HG03442 (cell line): Measurements from ENCODE around the gene RANBP3.
"Not testable (repeated sequence)": the region's sequence is repeated elsewhere in the genome, so short reads cannot be mapped to it uniquely, and the experiment has no call there.

Source experiments
- ATAC-seq: cut with Tn5 transposase; IDR thresholded peaks from one replicate; pipeline ENCODE4 v1.9.1; 2021; ENCODE audit warnings: mild to moderate bottlenecking, moderate library complexity; ENCODE audit not compliant: unreplicated experiment

The RANBP3 gene

DNA sequence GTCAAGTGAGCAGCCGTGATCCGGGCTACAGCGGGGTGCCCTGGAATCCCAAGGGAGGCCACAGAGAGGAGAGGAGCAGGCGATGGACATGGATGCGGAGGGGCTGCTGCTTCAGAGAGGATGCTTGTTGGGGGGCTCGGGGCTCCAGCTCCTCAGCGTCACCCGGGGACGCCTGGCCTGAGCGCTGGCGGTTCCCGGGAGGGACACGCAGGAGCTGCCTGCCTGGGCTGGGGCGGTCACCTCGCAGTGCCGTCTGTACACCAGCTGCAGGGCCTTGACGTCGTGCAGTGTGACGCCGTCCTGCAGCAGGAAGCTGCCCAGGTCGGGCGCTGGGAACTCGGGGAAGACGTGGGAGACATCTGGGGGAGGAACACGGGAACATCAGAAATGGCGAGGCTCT lies 29.9 kb upstream of the RANBP3 start:
- ATAC-seq: no peak

DNA sequence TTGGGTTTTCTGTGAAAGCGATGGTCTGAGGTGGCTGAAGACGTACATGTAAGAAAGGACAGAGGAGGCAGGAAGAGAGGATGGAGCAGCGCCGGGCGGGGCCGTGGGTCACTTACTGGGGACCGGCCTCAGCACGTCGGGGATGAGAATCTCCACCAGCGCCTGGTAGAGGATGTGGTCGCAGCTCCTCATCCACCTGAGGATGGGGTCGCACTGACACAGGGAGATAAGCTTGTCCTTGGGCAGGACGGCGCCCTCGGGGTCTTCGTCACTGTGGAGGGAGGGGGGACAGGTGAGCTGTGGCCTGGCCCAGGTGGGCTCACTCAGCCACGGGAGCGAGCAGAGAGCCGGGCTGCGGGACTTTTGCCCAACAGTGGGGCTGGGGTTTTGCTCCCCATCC lies 29.0 kb upstream of the RANBP3 start:
- no peak for ATAC-seq

DNA sequence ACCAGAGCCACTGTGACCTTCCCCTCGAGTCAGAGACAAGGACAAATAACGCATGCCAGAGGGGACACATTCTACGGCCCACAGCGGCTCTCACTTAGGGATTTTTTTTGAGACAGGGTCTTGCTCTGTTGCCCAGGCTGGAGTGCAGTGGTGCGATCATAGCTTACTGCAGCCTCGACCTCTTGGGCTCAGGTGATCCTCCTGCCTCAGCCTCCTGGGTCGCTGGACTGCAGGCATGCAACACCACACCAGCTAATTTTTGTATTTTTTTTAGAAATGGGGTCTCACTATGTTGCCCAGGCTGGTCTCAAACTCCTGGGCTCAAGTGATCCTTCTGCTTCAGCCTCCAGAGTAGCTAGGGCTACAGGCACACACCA lies 28.1 kb upstream of the RANBP3 start:
- ATAC-seq: not testable (repeated sequence)

DNA sequence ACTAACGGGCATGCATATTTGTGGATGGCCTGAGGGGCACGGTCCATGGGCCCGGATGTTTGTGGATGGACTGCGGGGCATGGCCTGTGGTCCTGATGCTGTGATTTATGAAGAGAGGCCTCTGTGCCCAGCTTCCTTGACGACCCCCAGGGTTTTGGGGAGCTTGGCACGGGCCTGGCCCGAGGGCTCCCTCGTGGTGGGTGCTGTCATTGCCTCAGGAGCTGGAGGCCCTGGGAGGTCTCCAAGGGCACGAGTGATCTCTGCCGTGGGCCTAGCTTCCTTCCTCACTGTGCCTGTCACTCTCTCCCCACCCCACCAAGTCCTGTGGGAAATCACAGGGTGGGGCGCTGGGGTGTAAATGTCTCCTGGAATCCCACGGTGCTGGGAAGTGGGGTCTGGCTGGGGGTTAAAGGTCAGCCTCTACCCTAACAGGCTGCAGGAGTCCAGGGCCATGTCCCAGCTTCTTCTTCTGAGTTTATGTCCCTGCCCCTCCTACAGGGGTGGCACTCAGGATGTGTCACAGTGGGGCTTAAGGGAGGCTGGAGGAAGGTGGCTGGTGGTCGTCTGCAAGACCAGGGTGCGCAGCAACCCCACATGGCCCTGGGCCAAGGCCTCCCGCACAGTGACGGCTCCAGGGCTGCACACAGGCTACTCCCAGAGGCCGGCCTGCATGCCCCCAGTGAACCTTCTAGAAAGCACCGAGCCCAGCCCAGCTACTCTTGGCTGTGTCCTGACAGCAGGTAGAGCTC lies 27.6 kb upstream of the RANBP3 start:
- no peak for ATAC-seq

DNA sequence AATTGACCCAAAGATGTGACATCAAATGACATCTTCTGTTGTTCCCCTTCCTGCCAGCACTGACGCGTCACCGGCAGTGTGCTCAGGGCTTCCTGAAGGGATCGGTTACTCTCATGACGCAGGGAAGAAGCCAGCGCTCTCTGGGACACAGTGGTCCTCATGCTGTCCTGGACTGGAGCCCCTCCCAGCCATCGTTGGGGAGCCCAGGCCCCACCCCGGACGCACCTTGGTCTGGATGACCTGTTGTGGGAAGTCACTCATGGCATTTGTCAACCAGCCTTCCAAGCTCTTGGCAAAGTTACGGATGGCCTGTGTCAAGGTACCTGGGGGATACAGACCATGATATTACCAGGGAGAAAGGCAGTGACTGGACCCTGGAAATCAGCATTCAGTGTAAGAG lies 26.0 kb upstream of the RANBP3 start:
- no peak for ATAC-seq

DNA sequence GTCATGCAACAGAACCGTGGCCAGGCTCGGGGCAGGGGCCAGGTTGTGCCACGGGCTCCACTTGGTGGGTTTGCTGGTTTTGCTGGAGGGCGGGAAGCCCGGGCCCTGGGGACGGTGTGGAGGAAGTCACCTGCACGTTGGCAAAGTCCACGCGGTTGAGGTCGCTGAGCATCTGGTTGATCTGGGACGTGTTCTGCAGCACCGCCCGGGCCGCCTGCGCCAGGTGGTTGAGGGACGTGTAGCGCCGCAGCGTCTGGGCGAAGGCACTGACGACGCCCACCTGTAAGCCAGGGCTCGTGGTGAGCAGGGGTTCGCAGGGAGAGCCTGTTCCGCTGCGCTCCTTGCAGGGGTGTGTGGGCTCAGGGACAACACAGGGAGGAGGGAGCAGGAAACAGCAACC lies 24.7 kb upstream of the RANBP3 start:
- no peak for ATAC-seq

DNA sequence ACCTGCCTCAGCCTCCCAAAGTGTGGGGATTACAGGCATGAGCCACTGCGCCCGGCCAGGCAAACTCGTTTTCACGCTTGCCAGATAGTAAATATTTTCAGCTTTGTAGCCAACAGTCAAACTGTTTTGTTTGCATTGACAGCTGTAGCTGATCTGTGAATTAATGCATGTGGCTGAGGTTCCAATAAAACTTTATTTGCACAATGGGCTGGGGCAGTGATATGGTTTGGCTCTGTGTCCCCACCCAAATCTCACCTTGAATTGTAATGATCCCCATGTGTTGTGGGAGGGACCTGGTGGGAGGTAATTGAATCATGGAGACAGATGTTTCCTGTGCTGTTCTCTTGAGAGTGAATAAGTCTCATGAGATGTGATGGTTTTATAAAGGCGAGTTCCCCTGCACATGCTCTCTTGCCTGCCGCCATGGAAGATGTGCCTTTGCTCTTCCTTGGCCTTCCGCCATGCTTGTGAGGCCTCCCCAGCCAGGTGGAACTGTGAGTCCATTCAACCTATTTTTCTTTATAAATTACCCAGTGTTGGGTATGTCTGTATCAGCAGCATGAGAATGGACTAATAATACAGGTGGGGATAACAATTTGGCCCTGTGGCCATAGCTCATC lies 22.4 kb upstream of the RANBP3 start:
- no peak for ATAC-seq

DNA sequence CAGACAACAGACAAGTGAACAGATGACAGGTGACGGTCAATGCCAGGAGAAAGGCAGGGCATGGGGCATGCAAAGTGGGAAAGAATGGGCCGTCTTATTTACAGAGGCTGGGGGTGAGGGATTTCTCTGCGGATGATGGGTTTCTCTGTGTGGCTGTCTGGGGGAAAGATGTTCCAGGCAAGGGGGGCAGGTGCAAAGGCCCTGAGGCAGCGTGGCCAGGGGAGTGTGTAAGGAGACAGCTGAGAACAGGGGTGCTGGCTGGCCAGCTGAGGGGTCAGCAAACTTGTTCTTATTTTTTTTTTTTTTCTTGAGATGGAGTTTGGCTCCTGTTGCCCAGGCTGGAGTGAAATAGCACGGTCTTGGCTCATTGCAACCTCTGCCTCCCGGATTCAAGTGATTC lies 21.8 kb upstream of the RANBP3 start:
- ATAC-seq: no peak

DNA sequence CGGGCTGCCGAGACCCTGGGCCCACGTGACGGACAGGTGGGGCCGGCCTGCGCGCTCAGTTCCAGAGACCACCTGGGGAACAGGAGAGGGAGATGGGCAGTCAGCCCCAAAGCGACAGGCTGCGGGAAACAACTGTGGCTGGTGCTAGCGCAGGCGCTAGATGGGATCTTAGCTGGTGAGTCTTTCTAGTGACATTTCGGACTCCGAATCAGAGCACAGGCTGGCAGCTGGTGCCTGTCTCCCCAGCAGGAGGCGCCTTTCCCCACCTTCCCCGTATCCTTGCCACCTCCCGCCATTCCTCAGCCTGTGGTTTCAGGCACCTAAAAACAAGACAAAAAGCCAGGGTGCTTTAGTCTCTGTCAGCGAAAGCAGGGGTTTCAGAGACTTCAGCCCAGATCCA lies 19.4 kb upstream of the RANBP3 start:
- ATAC-seq: no peak

DNA sequence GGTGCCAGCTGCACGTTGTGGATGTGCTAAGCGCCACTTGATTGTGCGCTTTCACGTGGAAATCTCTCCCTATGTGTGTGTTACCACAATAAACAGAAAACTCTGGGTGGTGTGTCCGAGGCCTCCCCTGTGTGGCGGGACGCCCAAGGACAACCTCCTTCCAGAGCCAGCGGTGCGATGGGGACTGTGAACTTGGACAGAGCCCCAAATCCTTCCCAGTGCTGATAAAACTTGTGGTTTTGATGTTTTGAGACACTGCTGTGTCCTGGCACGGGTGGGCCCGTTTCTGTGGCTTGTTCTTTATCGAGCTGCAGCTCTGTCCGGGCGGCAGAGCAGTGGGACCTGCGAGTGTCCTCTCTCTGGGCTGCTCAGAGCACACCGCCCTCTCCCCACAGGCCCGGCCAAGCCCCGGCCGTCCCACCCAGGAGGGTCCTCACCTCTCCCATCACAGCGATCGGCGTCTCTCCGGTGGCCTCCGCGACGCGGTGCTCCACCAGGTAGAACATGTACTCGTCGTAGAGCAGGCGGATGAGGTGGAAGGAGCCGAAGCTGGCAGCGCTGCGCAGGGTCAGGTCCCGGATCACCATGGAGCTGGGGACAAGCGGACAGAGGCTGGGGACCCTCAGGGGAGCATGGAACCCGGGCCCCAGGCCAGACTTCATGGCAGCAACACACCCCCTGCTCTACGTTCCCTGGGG lies 18.8 kb upstream of the RANBP3 start:
- ATAC-seq: no peak

DNA sequence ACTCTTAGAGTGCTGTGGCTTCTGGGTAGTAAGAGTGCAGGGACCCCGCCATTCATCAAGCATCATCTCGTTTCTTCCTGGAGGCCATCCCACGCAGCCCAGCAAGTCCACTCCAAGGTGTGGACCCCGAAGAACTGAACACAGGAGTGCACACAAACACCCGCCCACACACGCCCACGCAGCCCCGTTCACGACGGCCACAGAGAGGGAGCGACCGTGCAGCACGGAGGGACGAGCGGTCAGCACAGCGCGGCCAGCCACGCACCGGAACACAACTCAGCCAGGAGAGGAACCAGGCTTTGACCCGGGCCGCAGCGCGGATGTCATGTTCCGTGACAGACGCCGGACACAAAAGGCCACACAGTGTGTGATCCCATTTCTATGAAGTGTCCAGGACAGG lies 18.2 kb upstream of the RANBP3 start:
- no peak for ATAC-seq

DNA sequence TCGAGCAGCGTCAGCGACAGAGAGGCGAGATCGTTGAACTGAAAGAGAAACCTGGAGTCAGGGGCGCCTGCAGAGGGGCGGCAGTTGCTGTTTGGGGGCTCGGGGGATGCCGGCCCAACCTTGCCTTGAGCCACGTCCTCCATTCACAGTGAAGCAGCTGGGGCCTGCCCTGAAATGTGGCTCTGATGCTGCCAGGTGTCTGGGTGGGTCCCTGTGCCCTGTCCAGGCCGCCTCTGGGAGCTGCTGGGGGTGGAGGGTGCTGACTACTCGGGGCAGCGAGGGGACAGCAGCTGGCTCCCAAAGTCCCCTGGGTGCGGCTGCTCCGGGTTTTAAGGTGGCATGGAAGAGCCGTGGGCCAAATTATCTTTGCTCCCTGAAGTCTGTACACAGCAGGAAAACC lies 17.7 kb upstream of the RANBP3 start:
- no peak for ATAC-seq

DNA sequence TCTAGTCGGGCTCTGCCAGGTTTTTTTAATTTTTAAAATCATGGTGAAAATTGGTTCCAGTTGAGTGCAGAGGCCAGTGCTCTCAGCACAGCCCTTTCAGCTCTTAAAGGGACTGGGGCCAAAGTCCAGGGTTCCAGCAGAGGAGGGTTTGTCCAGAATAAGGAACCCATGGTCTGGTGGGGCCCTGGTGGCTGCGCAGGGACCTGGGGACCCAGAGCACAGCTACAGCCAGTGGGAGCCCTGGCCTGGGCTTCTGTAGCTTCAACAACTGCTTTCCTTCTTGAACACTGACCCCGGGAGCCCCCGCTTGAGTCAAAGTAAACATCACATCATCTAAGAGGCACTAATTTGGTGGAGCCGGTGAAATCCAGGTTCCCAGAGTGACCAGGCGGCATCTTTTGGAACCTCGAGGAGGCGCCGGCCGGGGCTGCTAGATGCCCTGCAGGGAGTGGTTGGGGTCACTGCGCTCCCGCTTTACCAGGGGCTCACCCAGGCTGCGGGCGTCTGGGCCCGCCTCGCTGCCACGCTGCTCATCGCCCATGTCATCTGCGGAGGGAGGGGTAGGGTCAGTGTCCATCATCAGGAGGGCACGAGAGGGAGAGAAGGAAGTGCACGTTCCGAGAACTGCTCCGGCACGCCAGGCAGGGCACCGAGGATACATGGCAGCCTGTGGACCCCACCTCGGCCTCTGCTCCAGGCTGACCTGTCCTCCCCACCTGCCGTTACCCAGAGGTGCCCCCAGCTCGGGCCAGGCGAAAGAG lies 16.6 kb upstream of the RANBP3 start:
- ATAC-seq: no peak

DNA sequence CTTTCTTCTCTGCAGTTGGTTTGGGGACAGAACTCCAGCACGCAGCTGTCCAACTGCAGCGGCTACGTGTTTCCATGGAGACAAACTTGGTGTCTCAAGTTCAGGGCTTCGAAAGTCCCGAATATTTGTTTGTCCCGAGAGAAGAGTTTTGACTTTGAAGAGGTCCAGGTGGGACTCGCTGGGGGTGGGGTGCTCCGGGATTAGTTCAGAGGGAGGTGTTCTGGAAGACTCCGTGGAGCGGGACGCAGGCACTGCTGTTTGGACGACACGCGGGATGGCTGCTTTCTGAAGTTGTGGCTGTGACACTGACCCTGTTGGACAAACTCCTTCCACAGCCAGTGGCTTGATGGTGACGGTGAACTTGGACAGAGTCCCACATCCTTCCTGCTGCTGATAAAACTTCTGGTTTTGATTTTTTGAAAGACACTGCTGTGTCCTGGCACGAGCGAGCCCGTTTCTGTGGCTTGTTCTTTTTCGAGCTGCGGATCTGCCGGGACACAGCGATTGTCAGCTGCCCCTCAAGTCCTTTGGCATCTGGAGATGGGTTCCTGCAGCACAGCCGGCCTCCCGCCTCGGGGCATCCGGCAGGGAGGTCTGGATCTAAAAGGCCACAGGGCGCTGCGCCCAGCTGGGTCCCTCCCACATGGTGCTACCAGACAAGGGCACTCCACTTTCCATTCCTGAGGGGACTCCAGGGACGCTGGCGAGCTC lies 15.9 kb upstream of the RANBP3 start:
- no peak for ATAC-seq

DNA sequence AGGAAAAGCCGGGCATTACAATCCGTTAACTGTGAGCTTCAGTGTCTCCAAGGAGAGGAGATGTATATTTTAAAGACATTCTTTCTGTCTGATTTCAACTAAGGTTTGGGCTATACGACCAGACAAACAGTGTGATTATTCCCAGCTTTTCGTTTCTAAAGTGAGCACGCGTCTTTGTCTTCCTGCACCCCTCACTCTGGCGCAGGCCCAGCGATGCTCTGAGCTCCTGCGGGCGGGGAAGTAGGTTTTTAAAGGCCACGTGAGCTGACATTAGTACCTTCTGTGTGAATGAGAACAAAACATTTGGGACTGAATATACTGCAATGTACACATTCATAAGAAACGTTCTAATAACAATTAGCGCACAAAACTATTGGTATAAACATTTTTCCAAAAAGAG lies 15.3 kb upstream of the RANBP3 start:
- no peak for ATAC-seq

DNA sequence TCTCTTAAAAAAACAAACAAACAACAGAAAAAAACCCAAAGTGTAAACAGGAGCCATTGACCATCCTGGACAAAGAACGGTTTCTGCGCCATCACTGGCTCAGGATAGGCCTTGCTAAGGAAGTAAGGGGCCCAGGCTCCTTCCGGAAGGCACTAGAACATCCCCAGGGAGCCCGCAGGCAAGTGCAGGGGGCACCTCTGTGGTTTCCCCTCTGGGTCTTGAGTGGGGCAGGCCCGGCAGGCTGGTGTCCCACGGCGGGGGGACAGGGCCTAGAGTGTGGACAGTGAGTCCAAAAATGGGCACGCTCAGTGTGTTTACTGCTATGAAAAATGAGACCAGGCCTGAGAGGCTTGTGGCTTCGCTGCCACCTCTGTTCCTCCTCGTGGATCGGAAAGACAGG lies 14.8 kb upstream of the RANBP3 start:
- ATAC-seq: no peak

DNA sequence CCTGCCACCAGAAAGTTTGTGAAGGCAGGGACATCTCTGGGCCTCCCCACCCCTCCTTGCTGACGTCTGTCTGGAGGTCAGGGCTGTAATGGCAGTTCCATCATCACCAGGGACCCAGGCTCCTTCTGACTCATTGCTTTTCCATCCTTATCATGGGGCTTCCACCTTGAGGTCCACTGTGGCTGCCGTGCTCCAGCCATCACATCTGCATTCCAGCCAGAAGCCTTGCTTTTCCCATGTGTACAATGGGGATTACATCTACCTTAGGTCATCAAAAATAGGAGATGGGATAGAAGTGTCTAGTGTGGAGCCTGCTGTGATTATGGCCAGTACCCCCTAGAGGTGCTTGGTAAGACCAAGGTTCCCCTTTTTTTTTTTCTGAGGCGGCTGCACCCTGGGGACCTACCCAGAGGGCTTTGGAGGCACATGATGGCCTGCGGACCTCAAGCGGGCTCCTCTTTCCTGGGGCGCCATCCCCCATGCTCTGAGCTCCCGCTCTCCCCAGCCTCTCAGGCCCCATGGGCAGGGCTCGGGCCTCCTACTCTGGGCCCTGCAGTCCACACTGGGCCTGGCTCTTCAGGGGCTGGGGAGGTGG lies 13.4 kb upstream of the RANBP3 start:
- ATAC-seq: no peak

DNA sequence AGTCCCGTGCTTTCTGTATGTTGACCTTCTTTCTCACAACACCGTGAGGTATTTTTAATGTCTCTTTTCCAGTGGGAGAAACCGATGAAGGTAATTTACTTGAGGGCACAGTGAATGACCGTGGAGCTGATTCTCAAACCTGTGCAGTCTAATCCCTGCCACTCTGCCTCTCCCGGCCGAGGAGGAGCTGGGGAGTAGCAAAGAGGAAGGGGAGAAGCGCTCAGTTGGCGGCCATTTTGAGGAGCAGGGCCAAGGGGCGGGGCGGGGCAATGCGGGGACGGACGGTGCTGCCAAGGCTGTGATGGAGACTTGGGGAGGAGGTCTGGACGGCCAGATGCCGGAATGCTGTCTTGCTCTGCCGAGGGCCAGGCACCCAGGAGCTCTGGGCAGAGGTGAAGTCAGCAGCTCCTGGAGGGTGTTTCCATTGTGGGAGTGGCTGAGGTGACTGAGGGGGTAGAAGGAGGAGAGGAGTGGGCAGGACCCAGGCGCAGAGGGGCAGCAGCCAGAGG lies 12.4 kb upstream of the RANBP3 start:
- no peak for ATAC-seq

DNA sequence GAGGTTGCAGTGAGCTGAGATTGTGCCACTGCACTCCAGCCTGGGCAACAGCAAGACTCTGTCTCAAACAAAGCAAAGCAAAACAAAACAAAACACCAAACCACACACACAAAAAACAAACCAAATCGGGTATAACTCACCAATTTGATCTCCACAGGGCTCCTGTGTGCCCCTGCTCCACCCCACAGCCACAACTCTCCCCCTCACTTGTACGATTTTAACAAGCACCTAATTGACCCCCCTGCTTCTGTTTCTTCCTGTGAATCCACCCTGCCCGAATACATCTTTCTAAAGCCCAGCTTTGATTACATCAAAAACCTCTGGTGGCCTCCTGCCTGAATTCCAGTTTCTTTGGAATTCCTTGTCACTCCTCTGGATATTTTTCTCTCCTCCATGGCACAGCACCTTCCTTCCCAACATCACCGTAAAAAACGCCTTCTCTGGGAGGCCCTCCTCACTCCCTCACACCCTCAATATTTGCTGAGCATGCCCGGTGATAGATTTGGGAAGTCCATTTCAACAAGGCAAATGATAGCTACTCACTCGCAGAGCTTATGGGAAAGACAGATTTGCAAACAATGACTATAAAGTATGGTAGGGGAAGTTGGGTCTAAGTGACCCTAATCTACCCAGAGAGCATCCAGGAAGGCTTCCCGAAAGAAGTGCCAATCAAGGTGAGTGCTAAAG lies 11.6 kb upstream of the RANBP3 start:
- ATAC-seq: no peak
